ENCODE data around the gene NEK5.

DNA sequence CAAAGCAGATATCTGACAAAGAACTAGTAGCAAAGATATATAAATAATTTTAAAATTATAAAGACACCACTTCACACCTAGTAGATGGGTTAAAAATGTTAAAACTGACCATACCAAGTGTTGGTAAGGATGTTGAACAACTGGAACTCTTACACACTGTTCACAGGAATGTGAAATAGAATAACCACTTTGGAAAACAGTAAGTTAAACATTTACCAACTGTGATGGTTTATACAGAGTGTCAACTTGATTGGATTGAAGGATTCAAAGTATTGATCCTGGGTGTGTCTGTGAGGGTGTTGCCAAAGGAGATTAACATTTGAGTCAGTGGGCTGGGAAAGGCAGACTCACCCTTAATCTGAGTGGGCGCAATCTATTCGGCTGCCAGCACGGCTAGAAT is 85.2 kb downstream of the NEK5 start:
- TF ChIP-seq, protein P1, sequence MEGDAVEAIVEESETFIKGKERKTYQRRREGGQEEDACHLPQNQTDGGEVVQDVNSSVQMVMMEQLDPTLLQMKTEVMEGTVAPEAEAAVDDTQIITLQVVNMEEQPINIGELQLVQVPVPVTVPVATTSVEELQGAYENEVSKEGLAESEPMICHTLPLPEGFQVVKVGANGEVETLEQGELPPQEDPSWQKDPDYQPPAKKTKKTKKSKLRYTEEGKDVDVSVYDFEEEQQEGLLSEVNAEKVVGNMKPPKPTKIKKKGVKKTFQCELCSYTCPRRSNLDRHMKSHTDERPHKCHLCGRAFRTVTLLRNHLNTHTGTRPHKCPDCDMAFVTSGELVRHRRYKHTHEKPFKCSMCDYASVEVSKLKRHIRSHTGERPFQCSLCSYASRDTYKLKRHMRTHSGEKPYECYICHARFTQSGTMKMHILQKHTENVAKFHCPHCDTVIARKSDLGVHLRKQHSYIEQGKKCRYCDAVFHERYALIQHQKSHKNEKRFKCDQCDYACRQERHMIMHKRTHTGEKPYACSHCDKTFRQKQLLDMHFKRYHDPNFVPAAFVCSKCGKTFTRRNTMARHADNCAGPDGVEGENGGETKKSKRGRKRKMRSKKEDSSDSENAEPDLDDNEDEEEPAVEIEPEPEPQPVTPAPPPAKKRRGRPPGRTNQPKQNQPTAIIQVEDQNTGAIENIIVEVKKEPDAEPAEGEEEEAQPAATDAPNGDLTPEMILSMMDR (IDR thresholded peaks at IDR 0.05), result no peak
- no peak for TF ChIP-seq EP300 (IDR thresholded peaks at IDR 0.05)
